ENCODE results near the gene SFXN1.

The SFXN1 gene

GRCh38 chr5:175475248-175475647 lies 3.1 kb upstream of the SFXN1 start:
- TF ChIP-seq EP300 (IDR thresholded peaks at IDR 0.05; ENCODE audit: borderline replicate concordance), result no peak
- no peak for TF ChIP-seq FOXM1 (IDR thresholded peaks at IDR 0.05; ENCODE audit: borderline replicate concordance, low read depth)
- no peak for TF ChIP-seq CEBPB (IDR thresholded peaks at IDR 0.05)
- no peak for TF ChIP-seq NFIC (IDR thresholded peaks at IDR 0.05)
- no peak for TF ChIP-seq TCF12 (IDR thresholded peaks at IDR 0.05; ENCODE audit: low read depth)
- TF ChIP-seq, protein P1, sequence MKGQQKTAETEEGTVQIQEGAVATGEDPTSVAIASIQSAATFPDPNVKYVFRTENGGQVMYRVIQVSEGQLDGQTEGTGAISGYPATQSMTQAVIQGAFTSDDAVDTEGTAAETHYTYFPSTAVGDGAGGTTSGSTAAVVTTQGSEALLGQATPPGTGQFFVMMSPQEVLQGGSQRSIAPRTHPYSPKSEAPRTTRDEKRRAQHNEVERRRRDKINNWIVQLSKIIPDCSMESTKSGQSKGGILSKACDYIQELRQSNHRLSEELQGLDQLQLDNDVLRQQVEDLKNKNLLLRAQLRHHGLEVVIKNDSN (IDR thresholded peaks at IDR 0.05), result no peak
- TF ChIP-seq CREB1 (IDR thresholded peaks at IDR 0.05; ENCODE audit: low read depth), result no peak
- TF ChIP-seq TEAD4 (IDR thresholded peaks at IDR 0.05), result no peak
- TF ChIP-seq, protein P2, sequence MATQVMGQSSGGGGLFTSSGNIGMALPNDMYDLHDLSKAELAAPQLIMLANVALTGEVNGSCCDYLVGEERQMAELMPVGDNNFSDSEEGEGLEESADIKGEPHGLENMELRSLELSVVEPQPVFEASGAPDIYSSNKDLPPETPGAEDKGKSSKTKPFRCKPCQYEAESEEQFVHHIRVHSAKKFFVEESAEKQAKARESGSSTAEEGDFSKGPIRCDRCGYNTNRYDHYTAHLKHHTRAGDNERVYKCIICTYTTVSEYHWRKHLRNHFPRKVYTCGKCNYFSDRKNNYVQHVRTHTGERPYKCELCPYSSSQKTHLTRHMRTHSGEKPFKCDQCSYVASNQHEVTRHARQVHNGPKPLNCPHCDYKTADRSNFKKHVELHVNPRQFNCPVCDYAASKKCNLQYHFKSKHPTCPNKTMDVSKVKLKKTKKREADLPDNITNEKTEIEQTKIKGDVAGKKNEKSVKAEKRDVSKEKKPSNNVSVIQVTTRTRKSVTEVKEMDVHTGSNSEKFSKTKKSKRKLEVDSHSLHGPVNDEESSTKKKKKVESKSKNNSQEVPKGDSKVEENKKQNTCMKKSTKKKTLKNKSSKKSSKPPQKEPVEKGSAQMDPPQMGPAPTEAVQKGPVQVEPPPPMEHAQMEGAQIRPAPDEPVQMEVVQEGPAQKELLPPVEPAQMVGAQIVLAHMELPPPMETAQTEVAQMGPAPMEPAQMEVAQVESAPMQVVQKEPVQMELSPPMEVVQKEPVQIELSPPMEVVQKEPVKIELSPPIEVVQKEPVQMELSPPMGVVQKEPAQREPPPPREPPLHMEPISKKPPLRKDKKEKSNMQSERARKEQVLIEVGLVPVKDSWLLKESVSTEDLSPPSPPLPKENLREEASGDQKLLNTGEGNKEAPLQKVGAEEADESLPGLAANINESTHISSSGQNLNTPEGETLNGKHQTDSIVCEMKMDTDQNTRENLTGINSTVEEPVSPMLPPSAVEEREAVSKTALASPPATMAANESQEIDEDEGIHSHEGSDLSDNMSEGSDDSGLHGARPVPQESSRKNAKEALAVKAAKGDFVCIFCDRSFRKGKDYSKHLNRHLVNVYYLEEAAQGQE (IDR thresholded peaks at IDR 0.05; ENCODE audit: low read depth), result no peak
- no peak for TF ChIP-seq EGR1 (IDR thresholded peaks at IDR 0.05)
- TF ChIP-seq TAF1 (IDR thresholded peaks at IDR 0.05; ENCODE audit: low read depth), result no peak
- TF ChIP-seq ZBTB7A (IDR thresholded peaks at IDR 0.05; ENCODE audit: low read depth), result no peak
- TF ChIP-seq, protein P3, sequence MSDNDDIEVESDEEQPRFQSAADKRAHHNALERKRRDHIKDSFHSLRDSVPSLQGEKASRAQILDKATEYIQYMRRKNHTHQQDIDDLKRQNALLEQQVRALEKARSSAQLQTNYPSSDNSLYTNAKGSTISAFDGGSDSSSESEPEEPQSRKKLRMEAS (IDR thresholded peaks at IDR 0.05), result no peak

DNA sequence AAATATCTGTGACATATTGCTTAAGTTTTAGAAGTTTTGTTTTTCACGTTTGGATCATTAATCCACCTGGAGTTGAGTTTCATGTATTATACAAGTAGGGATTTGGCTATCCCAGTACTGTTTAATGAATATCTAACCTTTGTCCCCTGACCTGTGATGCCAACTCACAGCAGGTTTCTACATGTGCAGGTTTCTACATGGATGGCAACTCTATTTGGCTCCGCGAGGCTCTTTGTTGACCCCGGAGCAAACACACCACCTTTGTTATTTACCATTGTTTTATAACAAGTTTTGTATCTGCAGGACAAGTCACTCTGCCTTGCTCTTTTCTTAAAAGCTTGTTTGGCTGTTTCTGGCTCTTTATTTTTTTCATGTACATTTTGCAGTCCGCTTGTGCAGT lies 920 bp upstream of the SFXN1 start:
- no peak for TF ChIP-seq RAD21 (IDR thresholded peaks at IDR 0.05; ENCODE audit: low read depth)
- TF ChIP-seq YY1 (IDR thresholded peaks at IDR 0.05; ENCODE audit: low read depth), result no peak
- TF ChIP-seq, protein P3 (IDR thresholded peaks at IDR 0.05), result no peak
- TF ChIP-seq, protein P2 (IDR thresholded peaks at IDR 0.05; ENCODE audit: low read depth), result no peak
- no peak for TF ChIP-seq NFIC (IDR thresholded peaks at IDR 0.05)
- no peak for TF ChIP-seq FOXM1 (IDR thresholded peaks at IDR 0.05; ENCODE audit: borderline replicate concordance, low read depth)
- TF ChIP-seq EP300 (IDR thresholded peaks at IDR 0.05; ENCODE audit: borderline replicate concordance), result no peak
- TF ChIP-seq EGR1 (IDR thresholded peaks at IDR 0.05), result no peak
- TF ChIP-seq CEBPB (IDR thresholded peaks at IDR 0.05), result no peak
- no peak for TF ChIP-seq TEAD4 (IDR thresholded peaks at IDR 0.05)
- TF ChIP-seq, protein P1 (IDR thresholded peaks at IDR 0.05), result no peak
- TF ChIP-seq TAF1 (IDR thresholded peaks at IDR 0.05; ENCODE audit: low read depth), result no peak
- TF ChIP-seq TCF12 (IDR thresholded peaks at IDR 0.05; ENCODE audit: low read depth), result no peak
- no peak for TF ChIP-seq CREB1 (IDR thresholded peaks at IDR 0.05; ENCODE audit: low read depth)
- no peak for TF ChIP-seq ZBTB7A (IDR thresholded peaks at IDR 0.05; ENCODE audit: low read depth)

GRCh38 chr5:175478008-175478383 lies 364 bp upstream of the SFXN1 start:
- TF ChIP-seq CEBPB (IDR thresholded peaks at IDR 0.05) (no peak), TAF1 (IDR thresholded peaks at IDR 0.05; ENCODE audit: low read depth) (no peak), FOXM1 (IDR thresholded peaks at IDR 0.05; ENCODE audit: borderline replicate concordance, low read depth) (no peak)

DNA sequence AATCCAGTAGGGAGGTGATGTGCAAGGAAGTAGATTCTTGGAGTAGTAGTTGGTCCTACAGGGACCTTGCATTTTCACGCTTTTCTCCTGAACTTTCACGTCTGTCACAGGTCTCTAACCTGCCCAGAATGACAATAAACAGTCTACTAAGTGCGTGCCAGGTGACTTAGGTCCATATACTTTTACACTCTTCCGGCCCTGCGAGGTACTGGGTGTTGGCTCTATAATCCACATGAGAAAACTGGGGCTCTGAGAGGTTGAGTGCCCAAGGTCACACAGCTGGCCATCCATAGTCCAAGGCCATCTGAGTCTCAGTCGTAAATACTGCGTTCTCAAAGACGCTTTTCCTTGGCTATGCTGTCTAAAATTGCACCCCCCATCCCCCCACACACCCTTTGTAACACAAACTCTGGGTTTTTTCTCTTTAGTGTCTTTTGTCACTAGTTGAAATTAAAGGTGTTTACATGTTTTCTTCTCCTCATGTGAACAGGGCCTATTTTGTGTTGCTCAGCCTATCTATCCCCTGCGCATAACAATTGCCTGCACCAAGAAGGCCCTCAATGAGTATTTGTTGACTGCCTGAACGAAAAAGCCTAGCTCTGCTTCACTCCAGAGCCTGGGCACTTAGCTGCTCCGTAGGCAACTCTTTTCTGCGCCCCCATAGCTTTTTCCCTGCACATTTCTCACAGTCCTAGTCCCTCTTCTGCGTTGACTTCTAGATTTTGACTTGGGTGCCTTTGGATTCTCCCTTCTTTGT lies 943 bp downstream of the SFXN1 start:
- TF ChIP-seq TAF1 (IDR thresholded peaks at IDR 0.05; ENCODE audit: low read depth), result 0 out of 2 replicates have a peak, but pooled peaks have one; percentile 8
- TF ChIP-seq FOXM1 (IDR thresholded peaks at IDR 0.05; ENCODE audit: borderline replicate concordance, low read depth), result no peak

DNA sequence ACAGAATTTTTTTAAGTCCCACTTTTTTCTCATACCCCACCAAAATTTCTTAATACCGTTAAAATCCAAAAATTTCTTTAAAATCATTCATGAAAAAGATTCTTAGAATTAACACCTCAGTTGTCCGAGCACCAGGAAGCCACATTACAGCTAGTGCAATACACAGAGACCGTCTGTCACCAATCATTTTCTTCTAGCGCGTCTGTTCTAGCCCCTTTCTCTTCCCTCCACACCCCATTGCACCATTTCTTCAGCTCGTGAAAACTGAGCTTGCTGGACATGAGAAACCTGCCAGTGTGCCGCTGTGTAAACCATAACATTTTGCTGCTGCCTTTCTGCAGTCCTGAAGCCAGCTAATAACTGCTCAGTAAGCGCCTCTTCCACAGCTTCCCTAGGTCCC lies 5.0 kb downstream of the SFXN1 start:
- TF ChIP-seq YY1 (IDR thresholded peaks at IDR 0.05; ENCODE audit: low read depth) (no peak), TAF1 (IDR thresholded peaks at IDR 0.05; ENCODE audit: low read depth) (no peak), NFIC (IDR thresholded peaks at IDR 0.05) (no peak), ZBTB7A (IDR thresholded peaks at IDR 0.05; ENCODE audit: low read depth) (no peak), TCF12 (IDR thresholded peaks at IDR 0.05; ENCODE audit: low read depth) (no peak)

GRCh38 chr5:175484322-175484721 lies 6.0 kb downstream of the SFXN1 start:
- TF ChIP-seq NFIC (IDR thresholded peaks at IDR 0.05) (no peak), RAD21 (IDR thresholded peaks at IDR 0.05; ENCODE audit: low read depth) (no peak), ZBTB7A (IDR thresholded peaks at IDR 0.05; ENCODE audit: low read depth) (no peak)
- TF ChIP-seq, protein P2 (IDR thresholded peaks at IDR 0.05; ENCODE audit: low read depth), result no peak

Data from Ishikawa (cell line).